ENCODE data around the gene MCRIP1.

The MCRIP1 gene

DNA sequence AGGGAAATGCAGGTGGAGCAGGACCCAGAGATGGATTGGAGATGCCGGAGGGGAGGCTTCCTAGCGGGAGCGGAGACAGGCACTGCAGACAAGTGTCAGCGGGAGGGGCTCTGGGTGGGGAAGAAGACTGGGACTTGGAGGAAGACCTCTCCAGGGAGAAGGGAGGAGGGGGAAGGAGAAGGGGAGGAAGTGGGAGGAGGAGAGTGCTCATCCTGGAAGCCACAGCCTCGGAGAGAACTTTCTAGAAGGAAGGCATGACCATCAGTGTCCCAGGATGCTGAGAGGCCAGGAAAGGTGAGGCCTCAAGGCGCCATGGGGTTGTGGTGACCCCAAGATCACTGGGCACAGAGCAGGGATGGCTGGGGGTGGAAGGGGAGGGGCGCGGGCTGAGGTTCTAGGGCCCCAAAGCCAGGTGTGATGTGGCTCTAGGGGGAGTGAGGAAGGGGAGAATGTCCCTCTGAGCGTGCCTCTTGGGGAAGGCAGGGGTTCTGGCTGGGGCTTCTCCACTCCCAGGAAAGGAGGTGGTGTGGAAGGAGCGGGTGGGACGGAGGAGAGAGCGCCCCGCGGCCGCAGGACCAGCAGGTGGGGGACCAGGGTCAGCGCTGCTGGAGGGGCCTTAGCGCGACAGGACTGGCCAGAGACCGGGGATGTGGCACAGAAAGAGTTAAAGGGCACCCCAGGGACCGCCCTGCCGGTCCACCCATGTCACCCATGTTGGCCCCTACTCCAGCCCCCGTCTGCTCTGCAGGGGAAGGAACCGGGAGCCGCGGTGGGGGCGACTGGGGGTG, 30.0 kb downstream of the MCRIP1 start:
- no peak for DNase-seq

DNA sequence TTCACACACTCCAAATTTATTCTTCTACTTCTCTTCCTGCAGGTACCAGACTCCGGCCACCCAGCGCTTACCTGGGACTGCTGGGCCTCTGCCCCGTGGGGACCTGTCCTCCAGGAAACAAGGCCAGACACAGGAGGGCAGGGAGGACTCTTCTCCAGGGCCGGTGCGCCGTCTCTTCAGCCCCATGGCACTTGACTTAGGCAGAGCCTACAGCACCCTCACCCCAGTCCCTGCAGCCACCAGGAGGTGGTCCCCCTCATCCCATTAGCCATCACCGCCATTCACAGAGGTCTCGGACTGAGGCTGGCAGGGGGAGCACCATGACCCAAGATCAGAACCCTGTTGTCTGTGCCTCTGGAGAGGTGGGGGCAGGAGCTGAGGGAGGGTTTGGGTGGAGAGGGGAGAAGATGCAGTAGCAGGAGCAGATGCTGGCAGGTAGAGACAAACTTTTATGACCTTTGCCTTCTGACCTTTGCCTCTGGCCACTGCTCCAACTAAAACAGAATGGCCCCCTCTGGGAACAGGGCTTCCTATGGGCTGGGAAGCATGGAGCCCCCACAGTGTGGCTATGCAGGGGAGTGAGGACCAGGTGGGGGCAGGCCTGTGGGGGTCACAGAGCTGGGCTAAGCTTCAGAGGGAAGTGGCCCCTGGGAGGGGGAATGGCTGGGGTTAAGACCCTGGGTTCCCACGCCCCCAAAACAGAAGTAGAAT, 30.9 kb downstream of the MCRIP1 start:
- DNase-seq, result no peak

DNA sequence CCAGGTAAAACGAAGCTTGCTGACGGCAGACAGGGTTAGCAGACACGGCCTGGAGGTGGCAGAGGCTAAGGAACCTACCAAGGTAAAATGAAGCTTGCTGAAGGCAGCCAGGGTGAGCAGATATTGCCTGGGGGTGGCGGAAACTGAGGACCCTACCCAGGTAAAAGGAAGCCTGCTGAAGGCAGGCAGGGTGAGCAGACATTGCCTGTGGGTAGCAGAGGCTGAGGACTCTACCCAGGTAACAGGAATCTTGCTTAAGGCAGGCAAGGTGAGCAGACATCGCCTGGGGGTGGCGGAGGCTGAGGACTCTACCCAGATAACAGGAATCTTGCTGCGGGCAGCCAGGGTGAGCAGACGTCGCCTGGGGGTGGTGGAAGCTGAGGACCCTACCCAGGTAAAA, 31.8 kb downstream of the MCRIP1 start:
- DNase-seq, result no peak

DNA sequence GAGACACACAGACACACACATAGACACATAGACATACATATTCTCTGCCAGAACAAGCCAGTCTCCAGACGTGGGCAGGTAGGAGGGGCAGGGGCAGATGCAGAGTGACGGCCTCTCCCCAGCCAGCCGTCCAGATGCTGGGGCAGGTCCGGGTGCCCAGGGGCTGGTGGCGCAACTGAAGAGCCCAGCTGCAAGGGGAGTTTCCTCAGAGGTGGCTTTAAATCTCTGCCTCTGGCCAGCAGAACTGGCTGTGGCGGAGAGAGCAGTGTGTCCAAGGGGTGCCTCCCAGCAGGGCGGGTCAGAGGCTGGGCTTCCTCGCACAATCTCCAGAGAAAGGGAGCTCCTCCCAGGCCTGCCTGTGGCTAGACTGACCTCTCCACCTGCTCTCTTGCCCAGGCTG, 38.6 kb downstream of the MCRIP1 start:
- no peak for DNase-seq

DNA sequence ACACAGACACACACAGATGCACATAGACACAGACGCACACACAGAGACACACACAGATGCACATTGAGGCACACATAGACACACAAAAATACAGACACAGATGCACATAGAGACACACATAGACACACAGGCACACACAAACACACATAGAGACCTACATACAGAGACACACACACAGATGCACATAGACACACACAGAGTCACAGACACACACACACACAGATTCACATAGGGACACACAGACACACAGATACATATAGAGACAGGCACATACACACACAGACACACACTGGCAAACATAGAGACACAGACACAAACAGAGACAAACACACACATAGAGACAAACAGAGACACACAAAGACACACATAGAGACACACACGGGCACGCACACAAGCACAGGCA, 39.0 kb downstream of the MCRIP1 start:
- no peak for DNase-seq

DNA sequence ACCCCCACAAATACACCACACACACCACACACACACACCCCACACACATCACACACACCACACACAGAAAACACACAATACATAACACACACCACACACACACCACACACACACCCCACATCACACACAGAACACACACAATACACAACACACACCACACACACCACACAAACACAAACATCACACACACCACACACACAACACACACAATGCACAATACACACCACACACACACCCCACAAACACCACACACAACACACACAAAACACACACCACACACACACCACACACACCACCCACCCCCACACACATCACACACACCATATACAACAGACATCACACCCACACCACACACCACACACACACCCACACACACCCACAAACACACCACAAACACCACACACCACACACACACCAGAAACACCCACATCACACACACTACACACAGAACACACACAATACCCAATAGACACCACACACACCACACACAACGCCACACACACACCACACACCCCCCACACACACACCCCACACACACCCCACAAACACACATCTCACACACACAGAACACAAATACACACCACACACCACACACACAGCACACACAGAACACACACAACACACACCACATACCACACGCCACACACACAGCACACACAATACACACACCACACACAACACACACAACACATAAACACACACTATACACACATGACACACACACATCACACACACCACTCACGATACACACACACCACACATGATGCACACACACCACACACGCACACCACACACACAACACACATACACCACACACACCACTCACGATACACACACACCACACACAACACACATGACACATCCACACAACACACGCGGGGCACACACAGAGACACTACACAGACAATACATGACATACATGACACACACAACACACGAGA, 40.1 kb downstream of the MCRIP1 start:
- DNase-seq, result no peak

All from activated T-cell treated with anti-CD3 and anti-CD28 coated beads for 4 hours (primary cell).